Astrocyte of the spinal cord (primary cell): ENCODE data around the gene WDR70.
"Not testable (repeated sequence)": the region's sequence is repeated elsewhere in the genome, so short reads cannot be mapped to it uniquely, and the experiment has no call there.

Experiments
- DNase-seq: peaks from one replicate; pipeline ENCODE4 v3.0.0; 2011; ENCODE audit warnings: low read depth, low spot score
- H3K4me3 ChIP-seq: 2 replicates; pipeline ENCODE4 v1.5.1; 2011; ENCODE audit warnings: low read depth, mild to moderate bottlenecking, low read length, moderate library complexity
- CTCF ChIP-seq: IDR thresholded peaks from 2 replicates; pipeline ENCODE4 v1.5.1; 2012; ENCODE audit warnings: low read depth, mild to moderate bottlenecking, low read length, inconsistent platforms
- in situ Hi-C: cut with HindIII; loops from 2 replicates; pipeline ENCODE4 v1.10.0; 2017; ENCODE audit warnings: low sequenced_read_pairs

The WDR70 gene

GRCh38 chr5:37792975-37793631 is 414.0 kb downstream of the WDR70 start:
- no peak for TF ChIP-seq CTCF
- in situ Hi-C loops: no loop called here
- no peak overlapping the region for H3K4me3 ChIP-seq
- DNase-seq: peak; percentile 63

DNA sequence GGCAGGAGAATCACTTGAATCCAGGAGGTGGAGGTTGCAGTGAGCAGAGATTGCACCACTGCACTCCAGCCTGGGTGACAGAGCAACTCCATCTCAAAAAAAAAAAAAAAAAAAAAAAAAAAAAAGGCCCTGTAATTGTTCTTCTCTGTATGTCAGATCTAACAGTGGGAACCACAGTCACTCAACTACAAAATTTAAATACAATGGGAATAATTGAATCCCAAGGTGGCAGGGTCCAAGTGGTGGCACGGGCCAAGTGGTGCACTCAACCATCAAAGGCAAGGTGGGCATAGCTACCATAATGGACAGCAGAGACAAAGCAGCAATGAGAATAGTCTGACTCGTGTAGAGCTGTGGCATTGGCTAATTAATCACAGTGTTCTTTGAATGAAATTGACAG is 416.2 kb downstream of the WDR70 start:
- H3K4me3 ChIP-seq, DNase-seq, in situ Hi-C loops: not testable (repeated sequence)

DNA sequence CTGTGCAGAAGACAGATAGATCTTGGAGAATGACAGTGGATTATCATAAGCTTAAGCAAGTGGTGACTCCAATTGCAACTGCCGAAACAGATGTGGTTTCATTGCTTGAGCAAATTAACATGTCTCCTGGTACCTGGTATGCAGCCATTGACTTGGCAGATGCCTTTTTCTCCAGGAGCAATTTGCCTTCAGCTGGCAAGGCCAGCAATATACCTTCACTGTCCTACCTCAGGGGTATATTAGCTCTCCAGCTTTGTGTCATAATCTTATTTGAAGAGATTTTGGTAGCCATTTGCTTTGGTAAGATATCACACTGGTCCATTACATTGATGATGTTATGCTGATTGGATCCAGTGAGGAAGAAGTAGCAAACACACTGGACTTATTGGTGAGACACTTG is 417.3 kb downstream of the WDR70 start:
- DNase-seq, H3K4me3 ChIP-seq, in situ Hi-C loops: not testable (repeated sequence)

- in situ Hi-C loops: no loop called here
- no peak for DNase-seq
- no peak overlapping the region for H3K4me3 ChIP-seq
- no peak for TF ChIP-seq CTCF
These were observed 420.8 kb downstream of the WDR70 start for GRCh38 chr5:37799865-37800421.

DNA sequence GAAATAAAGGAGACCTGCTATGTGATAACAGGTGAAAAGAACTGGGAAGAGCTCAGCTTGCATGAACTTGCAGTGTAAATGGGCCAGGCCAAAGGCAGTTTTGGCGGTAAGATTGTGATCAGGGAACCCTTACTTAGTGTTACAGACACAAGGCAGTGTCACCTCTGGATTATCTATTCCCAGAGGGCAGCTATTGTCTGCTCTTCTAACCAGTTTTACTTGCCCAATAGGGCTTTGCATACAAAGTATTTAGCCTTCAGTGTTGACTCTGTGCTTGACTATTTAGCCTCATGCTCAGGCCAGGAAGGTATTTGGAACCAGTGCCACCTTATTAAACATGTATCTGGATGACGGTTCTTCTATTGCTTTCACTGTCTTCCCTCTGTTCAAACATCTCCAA is 422.4 kb downstream of the WDR70 start:
- no peak for DNase-seq
- H3K4me3 ChIP-seq: no peak overlapping the region
- in situ Hi-C loops: no loop called here
- TF ChIP-seq CTCF: no peak
